H1 (cell line): ENCODE measurements around the gene CSNK1A1. TPM values are rescaled to one million over a fixed set of nuclear protein-coding genes. Genes with fewer than 3 reads are reported as not detected.

ENCODE experiments used
- BCL11A ChIP-seq, 2 experiments: IDR thresholded peaks; one replicate each; pipeline ENCODE4 v1.6.1; 2011; ENCODE audit warnings: low read depth in 2 of 2, low read length in 2 of 2, mild to moderate bottlenecking in 2 of 2
- CBX8 ChIP-seq: fragments of 300-800, 300-1000 bp; sonication (generic); IDR thresholded peaks from 2 replicates; pipeline ENCODE4 v1.7.1; 2016; ENCODE audit warnings: low read depth, low read length, borderline replicate concordance
- GTF2F1 ChIP-seq: IDR thresholded peaks from 2 replicates; pipeline ENCODE4 v1.6.1; 2012; ENCODE audit warnings: low read depth, low read length, improper control_type of control experiment, borderline replicate concordance
- POLR2A ChIP-seq, 2 experiments: IDR thresholded peaks; 1 replicate in 1 of 2; 2 replicates in 1 of 2; pipeline ENCODE4 v1.6.1; 2011; ENCODE audit warnings: low read depth in 2 of 2, low read length in 2 of 2, mild to moderate bottlenecking in 2 of 2; ENCODE audit errors: control extremely low read depth in 1 of 2
- POU5F1 ChIP-seq: IDR thresholded peaks from 2 replicates; pipeline ENCODE4 v1.6.1; 2011; ENCODE audit warnings: low read depth, mild to moderate bottlenecking, low read length, moderate library complexity
- RAD21 ChIP-seq, 2 experiments: IDR thresholded peaks in 1 of 2; conservative IDR thresholded peaks in 1 of 2; 2 replicates each; pipeline ENCODE4 v1.6.1; 2011; ENCODE audit warnings: low read depth in 2 of 2, low read length in 2 of 2, improper control_type of control experiment in 1 of 2, inconsistent platforms in 1 of 2, mild to moderate bottlenecking in 1 of 2, moderate library complexity in 1 of 2
- RFX5 ChIP-seq: IDR thresholded peaks from 2 replicates; pipeline ENCODE4 v1.6.1; 2011; ENCODE audit warnings: low read depth, low read length, improper control_type of control experiment, borderline replicate concordance
- polyA plus RNA-seq, 7 experiments: library from polyadenylated mRNA; depleted of rRNA in 3 of 7; stranded (reverse) in 5 of 7; unstranded in 2 of 7; fragments of >200 nt in 5 of 7; fragments of 200-250 nt in 2 of 7; gene quantifications; 1 replicate in 5 of 7; 2 replicates in 1 of 7; 4 replicates in 1 of 7; pipeline versions ENCODE4 v1.2.1 to v1.2.3, GENCODE V29; 2011 to 2013; ENCODE audit warnings: missing spikeins in 2 of 7, mixed read lengths in 2 of 7
- total RNA-seq: library from RNA; stranded (reverse); fragmentation: NEBNext Ultra II Directional; extraction: Animal tissue kit (Norgen Biotek cat#: 25700); gene quantifications from 2 replicates; pipeline ENCODE4 v1.2.1, GENCODE V29; 2021
- TF ChIP-seq, protein P1 (sequence below): fragments of 300-600 bp; sonication (generic); IDR thresholded peaks from 2 replicates; pipeline ENCODE4 v1.7.1; 2012; ENCODE audit warnings: low read length, moderate library complexity, mild to moderate bottlenecking, inconsistent platforms; ENCODE audit not compliant: insufficient replicate concordance

Gene CSNK1A1
- total and polyA plus RNA-seq, 2 of the 8 experiments (the other 6 are each of a cell fraction or from before 2014, with no cell fraction given): 61.2 to 244 TPM

GRCh38 chr5:149456597-149457392 is 94.4 kb downstream of the CSNK1A1 start (continued):
- TF ChIP-seq, protein P1, sequence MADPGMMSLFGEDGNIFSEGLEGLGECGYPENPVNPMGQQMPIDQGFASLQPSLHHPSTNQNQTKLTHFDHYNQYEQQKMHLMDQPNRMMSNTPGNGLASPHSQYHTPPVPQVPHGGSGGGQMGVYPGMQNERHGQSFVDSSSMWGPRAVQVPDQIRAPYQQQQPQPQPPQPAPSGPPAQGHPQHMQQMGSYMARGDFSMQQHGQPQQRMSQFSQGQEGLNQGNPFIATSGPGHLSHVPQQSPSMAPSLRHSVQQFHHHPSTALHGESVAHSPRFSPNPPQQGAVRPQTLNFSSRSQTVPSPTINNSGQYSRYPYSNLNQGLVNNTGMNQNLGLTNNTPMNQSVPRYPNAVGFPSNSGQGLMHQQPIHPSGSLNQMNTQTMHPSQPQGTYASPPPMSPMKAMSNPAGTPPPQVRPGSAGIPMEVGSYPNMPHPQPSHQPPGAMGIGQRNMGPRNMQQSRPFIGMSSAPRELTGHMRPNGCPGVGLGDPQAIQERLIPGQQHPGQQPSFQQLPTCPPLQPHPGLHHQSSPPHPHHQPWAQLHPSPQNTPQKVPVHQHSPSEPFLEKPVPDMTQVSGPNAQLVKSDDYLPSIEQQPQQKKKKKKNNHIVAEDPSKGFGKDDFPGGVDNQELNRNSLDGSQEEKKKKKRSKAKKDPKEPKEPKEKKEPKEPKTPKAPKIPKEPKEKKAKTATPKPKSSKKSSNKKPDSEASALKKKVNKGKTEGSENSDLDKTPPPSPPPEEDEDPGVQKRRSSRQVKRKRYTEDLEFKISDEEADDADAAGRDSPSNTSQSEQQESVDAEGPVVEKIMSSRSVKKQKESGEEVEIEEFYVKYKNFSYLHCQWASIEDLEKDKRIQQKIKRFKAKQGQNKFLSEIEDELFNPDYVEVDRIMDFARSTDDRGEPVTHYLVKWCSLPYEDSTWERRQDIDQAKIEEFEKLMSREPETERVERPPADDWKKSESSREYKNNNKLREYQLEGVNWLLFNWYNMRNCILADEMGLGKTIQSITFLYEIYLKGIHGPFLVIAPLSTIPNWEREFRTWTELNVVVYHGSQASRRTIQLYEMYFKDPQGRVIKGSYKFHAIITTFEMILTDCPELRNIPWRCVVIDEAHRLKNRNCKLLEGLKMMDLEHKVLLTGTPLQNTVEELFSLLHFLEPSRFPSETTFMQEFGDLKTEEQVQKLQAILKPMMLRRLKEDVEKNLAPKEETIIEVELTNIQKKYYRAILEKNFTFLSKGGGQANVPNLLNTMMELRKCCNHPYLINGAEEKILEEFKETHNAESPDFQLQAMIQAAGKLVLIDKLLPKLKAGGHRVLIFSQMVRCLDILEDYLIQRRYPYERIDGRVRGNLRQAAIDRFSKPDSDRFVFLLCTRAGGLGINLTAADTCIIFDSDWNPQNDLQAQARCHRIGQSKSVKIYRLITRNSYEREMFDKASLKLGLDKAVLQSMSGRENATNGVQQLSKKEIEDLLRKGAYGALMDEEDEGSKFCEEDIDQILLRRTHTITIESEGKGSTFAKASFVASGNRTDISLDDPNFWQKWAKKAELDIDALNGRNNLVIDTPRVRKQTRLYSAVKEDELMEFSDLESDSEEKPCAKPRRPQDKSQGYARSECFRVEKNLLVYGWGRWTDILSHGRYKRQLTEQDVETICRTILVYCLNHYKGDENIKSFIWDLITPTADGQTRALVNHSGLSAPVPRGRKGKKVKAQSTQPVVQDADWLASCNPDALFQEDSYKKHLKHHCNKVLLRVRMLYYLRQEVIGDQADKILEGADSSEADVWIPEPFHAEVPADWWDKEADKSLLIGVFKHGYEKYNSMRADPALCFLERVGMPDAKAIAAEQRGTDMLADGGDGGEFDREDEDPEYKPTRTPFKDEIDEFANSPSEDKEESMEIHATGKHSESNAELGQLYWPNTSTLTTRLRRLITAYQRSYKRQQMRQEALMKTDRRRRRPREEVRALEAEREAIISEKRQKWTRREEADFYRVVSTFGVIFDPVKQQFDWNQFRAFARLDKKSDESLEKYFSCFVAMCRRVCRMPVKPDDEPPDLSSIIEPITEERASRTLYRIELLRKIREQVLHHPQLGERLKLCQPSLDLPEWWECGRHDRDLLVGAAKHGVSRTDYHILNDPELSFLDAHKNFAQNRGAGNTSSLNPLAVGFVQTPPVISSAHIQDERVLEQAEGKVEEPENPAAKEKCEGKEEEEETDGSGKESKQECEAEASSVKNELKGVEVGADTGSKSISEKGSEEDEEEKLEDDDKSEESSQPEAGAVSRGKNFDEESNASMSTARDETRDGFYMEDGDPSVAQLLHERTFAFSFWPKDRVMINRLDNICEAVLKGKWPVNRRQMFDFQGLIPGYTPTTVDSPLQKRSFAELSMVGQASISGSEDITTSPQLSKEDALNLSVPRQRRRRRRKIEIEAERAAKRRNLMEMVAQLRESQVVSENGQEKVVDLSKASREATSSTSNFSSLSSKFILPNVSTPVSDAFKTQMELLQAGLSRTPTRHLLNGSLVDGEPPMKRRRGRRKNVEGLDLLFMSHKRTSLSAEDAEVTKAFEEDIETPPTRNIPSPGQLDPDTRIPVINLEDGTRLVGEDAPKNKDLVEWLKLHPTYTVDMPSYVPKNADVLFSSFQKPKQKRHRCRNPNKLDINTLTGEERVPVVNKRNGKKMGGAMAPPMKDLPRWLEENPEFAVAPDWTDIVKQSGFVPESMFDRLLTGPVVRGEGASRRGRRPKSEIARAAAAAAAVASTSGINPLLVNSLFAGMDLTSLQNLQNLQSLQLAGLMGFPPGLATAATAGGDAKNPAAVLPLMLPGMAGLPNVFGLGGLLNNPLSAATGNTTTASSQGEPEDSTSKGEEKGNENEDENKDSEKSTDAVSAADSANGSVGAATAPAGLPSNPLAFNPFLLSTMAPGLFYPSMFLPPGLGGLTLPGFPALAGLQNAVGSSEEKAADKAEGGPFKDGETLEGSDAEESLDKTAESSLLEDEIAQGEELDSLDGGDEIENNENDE: no peak
- TF ChIP-seq RFX5: no peak
- TF ChIP-seq CBX8: no peak
- TF ChIP-seq POLR2A (IDR thresholded peaks at IDR 0.05; ENCODE audit: control extremely low read depth in 1 of 2, low read depth in 2 of 2, low read length in 2 of 2): no peak
- TF ChIP-seq RAD21 (IDR thresholded peaks at IDR 0.05 in 1 of 2, conservative IDR thresholded peaks at IDR 0.05 in 1 of 2; ENCODE audit: low read depth in 2 of 2, low read length in 2 of 2): no peak
- TF ChIP-seq GTF2F1: no peak
- TF ChIP-seq POU5F1: no peak
- TF ChIP-seq BCL11A (IDR thresholded peaks at IDR 0.05; ENCODE audit: low read depth in 2 of 2, low read length in 2 of 2): no peak
